Chondrocyte (in vitro differentiated cells): ENCODE data around the gene ENOX2. TPM values are rescaled to one million over a fixed set of nuclear protein-coding genes. Genes with fewer than 3 reads are reported as not detected.

Source experiments
- DNase-seq: peaks from one replicate; pipeline ENCODE4 v3.0.0; 2021; ENCODE audit warnings: mixed read lengths, low spot score
- H3K27ac Mint-ChIP-seq: one replicate; pipeline ENCODE4 v1.8.0; 2021; ENCODE audit warnings: mild to moderate bottlenecking, moderate library complexity, mixed read lengths; ENCODE audit not compliant: unreplicated experiment
- H3K27me3 Mint-ChIP-seq: 2 replicates; pipeline ENCODE4 v1.8.0; 2021; ENCODE audit warnings: low read depth, mixed read lengths
- H3K36me3 Mint-ChIP-seq: 2 replicates; pipeline ENCODE4 v1.8.0; 2021; ENCODE audit warnings: low read depth, mixed read lengths
- H3K4me1 Mint-ChIP-seq: 2 replicates; pipeline ENCODE4 v1.8.0; 2021; ENCODE audit warnings: low read depth, mild to moderate bottlenecking, mixed read lengths
- H3K4me3 Mint-ChIP-seq: one replicate; pipeline ENCODE4 v1.8.0; 2021; ENCODE audit warnings: mild to moderate bottlenecking, moderate library complexity, mixed read lengths; ENCODE audit not compliant: unreplicated experiment
- H3K9me3 Mint-ChIP-seq: 2 replicates; pipeline ENCODE4 v1.8.0; 2021; ENCODE audit warnings: low read depth, mixed read lengths
- CTCF ChIP-seq: fragments of 200-600 bp; sonication (generic); IDR thresholded peaks from 2 replicates; pipeline ENCODE4 v1.5.0; 2021; ENCODE audit warnings: antibody characterized with exemption, mild to moderate bottlenecking, moderate library complexity
- total RNA-seq: library from RNA; stranded (reverse); gene quantifications from 3 replicates; pipeline ENCODE4 v1.2.1, GENCODE V29; 2021

Gene ENOX2
- total RNA-seq, 1 donor from 2014 or later: 13.7 TPM

- Mint-ChIP-seq H3K4me3 (no peak overlapping the region), H3K27ac (no peak overlapping the region), H3K36me3 (peaks cover 3% of the 10 kb centered on the region), H3K4me1 (no peaks in the 10 kb centered on the region), H3K27me3 (no peaks in the 10 kb centered on the region), H3K9me3 (no peaks in the 10 kb centered on the region)
- no peak for DNase-seq
- no peak for TF ChIP-seq CTCF
These were observed 124.2 kb downstream of the ENOX2 start for GRCh38 chrX:130778773-130779172.

GRCh38 chrX:130775849-130776248 is 127.2 kb downstream of the ENOX2 start:
- Mint-ChIP-seq H3K4me1 (peaks cover 16% of the 10 kb centered on the region), H3K4me3 (no peak overlapping the region), H3K27ac (no peak overlapping the region), H3K9me3 (no peaks in the 10 kb centered on the region), H3K36me3 (peaks cover 3% of the 10 kb centered on the region), H3K27me3 (no peaks in the 10 kb centered on the region)
- no peak for TF ChIP-seq CTCF
- no peak for DNase-seq

- no peak for TF ChIP-seq CTCF
- DNase-seq: no peak
- Mint-ChIP-seq H3K27me3 (no peaks in the 10 kb centered on the region), H3K4me3 (no peak overlapping the region), H3K36me3 (no peaks in the 10 kb centered on the region), H3K4me1 (peaks cover 32% of the 10 kb centered on the region), H3K9me3 (no peaks in the 10 kb centered on the region), H3K27ac (peak overlapping the region; percentile 29)
These were observed 130.2 kb downstream of the ENOX2 start for GRCh38 chrX:130772776-130773143.

- Mint-ChIP-seq H3K36me3 (no peaks in the 10 kb centered on the region), H3K4me3 (no peak overlapping the region), H3K4me1 (peaks cover 32% of the 10 kb centered on the region), H3K27me3 (no peaks in the 10 kb centered on the region), H3K27ac (peak overlapping the region; percentile 29), H3K9me3 (no peaks in the 10 kb centered on the region)
- no peak for TF ChIP-seq CTCF
- DNase-seq: no peak
These were observed 130.8 kb downstream of the ENOX2 start for GRCh38 chrX:130772105-130772775.

GRCh38 chrX:130771648-130772047 is 131.4 kb downstream of the ENOX2 start:
- no peak overlapping the region for H3K4me3 Mint-ChIP-seq

More at GRCh38 chrX:130771648-130772047, 131.4 kb downstream of the ENOX2 start:
- Mint-ChIP-seq H3K9me3 (no peaks in the 10 kb centered on the region), H3K36me3 (no peaks in the 10 kb centered on the region), H3K27me3 (no peaks in the 10 kb centered on the region), H3K27ac (no peak overlapping the region), H3K4me1 (peaks cover 32% of the 10 kb centered on the region)
- no peak for DNase-seq
- no peak for TF ChIP-seq CTCF
